HepG2 (cell line): Measurements from ENCODE around the gene AMZ2. TPM values are rescaled to one million over a fixed set of nuclear protein-coding genes. Genes with fewer than 3 reads are reported as not detected.

Experiments
- ARNTL ChIP-seq: sonication (generic); formaldehyde crosslinking; IDR thresholded peaks from 2 replicates; pipeline ENCODE4 v1.4.0; 2020; ENCODE audit warnings: mild to moderate bottlenecking, missing genetic modification reagents
- E2F5 ChIP-seq: sonication (generic); formaldehyde crosslinking; conservative IDR thresholded peaks from 2 replicates; pipeline ENCODE4 v1.4.0; 2020; ENCODE audit warnings: missing genetic modification reagents
- EED ChIP-seq: sonication (generic); formaldehyde crosslinking; IDR thresholded peaks from 2 replicates; pipeline ENCODE4 v1.5.0; 2020; ENCODE audit warnings: mild to moderate bottlenecking, missing genetic modification reagents
- HMGXB4 ChIP-seq, 2 experiments: sonication (generic) in 1 of 2; formaldehyde crosslinking in 1 of 2; IDR thresholded peaks; 2 replicates each; pipeline versions ENCODE4 v1.4.0 to v1.6.1; 2018 to 2020; ENCODE audit warnings: missing genetic modification reagents in 2 of 2, borderline replicate concordance in 1 of 2, low read depth in 1 of 2, mild to moderate bottlenecking in 1 of 2, missing biosample characterization in 1 of 2
- MEIS1 ChIP-seq: sonication (generic); formaldehyde crosslinking; IDR thresholded peaks from 2 replicates; pipeline ENCODE4 v1.9.0; 2021; ENCODE audit warnings: mild to moderate bottlenecking, missing genetic modification reagents, moderate library complexity, borderline replicate concordance
- MNT ChIP-seq: fragments of 450-650 bp; IDR thresholded peaks from 2 replicates; pipeline ENCODE4 v1.6.1; 2016
- MYNN ChIP-seq: sonication (generic); formaldehyde crosslinking; IDR thresholded peaks from 2 replicates; pipeline ENCODE4 v1.4.0; 2020; ENCODE audit warnings: mild to moderate bottlenecking, low read depth, missing genetic modification reagents
- NR2F2 ChIP-seq: IDR thresholded peaks from 2 replicates; pipeline ENCODE4 v1.6.1; 2012; ENCODE audit warnings: low read depth, inconsistent platforms, borderline replicate concordance
- SNAPC2 ChIP-seq: sonication (generic); formaldehyde crosslinking; IDR thresholded peaks from 2 replicates; pipeline ENCODE4 v1.8.1; 2022; ENCODE audit warnings: mild to moderate bottlenecking, missing genetic modification reagents
- SP4 ChIP-seq: sonication (generic); formaldehyde crosslinking; IDR thresholded peaks from 2 replicates; pipeline ENCODE4 v1.8.1; 2023; ENCODE audit warnings: mild to moderate bottlenecking, missing genetic modification reagents
- TEAD3 ChIP-seq: optimal IDR thresholded peaks from 2 replicates; pipeline ENCODE3; 2016; ENCODE audit warnings: borderline replicate concordance
- YY1 ChIP-seq: IDR thresholded peaks from 2 replicates; pipeline ENCODE4 v1.6.1; 2011; ENCODE audit warnings: low read length, low read depth, moderate library complexity, mild to moderate bottlenecking; ENCODE audit not compliant: insufficient read depth, insufficient replicate concordance
- ZNF121 ChIP-seq: sonication (generic); formaldehyde crosslinking; IDR thresholded peaks from 2 replicates; pipeline ENCODE4 v1.5.0; 2020; ENCODE audit warnings: mild to moderate bottlenecking, missing genetic modification reagents
- ZNF224 ChIP-seq: sonication (generic); formaldehyde crosslinking; IDR thresholded peaks from 2 replicates; pipeline ENCODE4 v1.5.0; 2020; ENCODE audit warnings: mild to moderate bottlenecking, missing genetic modification reagents
- ZNF256 ChIP-seq: sonication (generic); formaldehyde crosslinking; conservative IDR thresholded peaks from 2 replicates; pipeline ENCODE4 v1.4.0; 2020; ENCODE audit warnings: missing genetic modification reagents
- ZNF263 ChIP-seq: sonication (generic); formaldehyde crosslinking; IDR thresholded peaks from 2 replicates; pipeline ENCODE4 v1.4.0; 2020; ENCODE audit warnings: missing genetic modification reagents
- ZNF274 ChIP-seq: sonication (generic); formaldehyde crosslinking; IDR thresholded peaks from 2 replicates; pipeline ENCODE4 v1.5.1; 2020; ENCODE audit warnings: mild to moderate bottlenecking, missing genetic modification reagents
- ZNF720 ChIP-seq: sonication (generic); formaldehyde crosslinking; IDR thresholded peaks from 2 replicates; pipeline ENCODE4 v1.4.0; 2020; ENCODE audit warnings: missing genetic modification reagents
- ZSCAN31 ChIP-seq: sonication (generic); formaldehyde crosslinking; IDR thresholded peaks from 2 replicates; pipeline ENCODE4 v1.5.0; 2020; ENCODE audit warnings: low read depth, mild to moderate bottlenecking, missing genetic modification reagents
- polyA plus RNA-seq, 8 experiments: library from polyadenylated mRNA; depleted of rRNA in 3 of 8; stranded (reverse) in 7 of 8; unstranded in 1 of 8; fragments of >200 nt; fragmentation: Illumina TruSeq in 4 of 8; extraction: Trizol in 4 of 8; gene quantifications; 2 replicates each; pipeline versions ENCODE4 v1.2.1 to v1.2.3, GENCODE V29; 2011 to 2016; ENCODE audit warnings: low read depth in 4 of 8, missing spikeins in 1 of 8, mixed read lengths in 1 of 8; ENCODE audit not compliant: insufficient read depth in 1 of 8
- total RNA-seq, 5 experiments: library from RNA; depleted of rRNA; stranded (reverse); fragments of >200 nt; fragmentation: Illumina TruSeq; extraction: Trizol; gene quantifications; 2 replicates each; pipeline ENCODE4 v1.2.3, GENCODE V29; 2016; ENCODE audit warnings: low read depth in 1 of 5
- TF ChIP-seq, protein P1 (sequence below): sonication (generic); formaldehyde crosslinking; IDR thresholded peaks from 2 replicates; pipeline ENCODE4 v1.4.0; 2020; ENCODE audit warnings: missing genetic modification reagents
- TF ChIP-seq, protein P2 (sequence below): sonication (generic); formaldehyde crosslinking; conservative IDR thresholded peaks from 2 replicates; pipeline ENCODE4 v1.4.0; 2020; ENCODE audit warnings: missing genetic modification reagents

AMZ2 gene
- total and polyA plus RNA-seq, 2 of the 13 experiments (the other 11 are each of a cell fraction or from before 2014, with no cell fraction given) = 86.9 to 90.2 TPM

- TF ChIP-seq NR2F2 = no peak
- TF ChIP-seq SNAPC2 = no peak
- TF ChIP-seq ZNF263 (CRISPR knock-in tag) = peak; percentile 35; the same call in 1 of the 2 replicates
- TF ChIP-seq EED (CRISPR knock-in tag) = no peak
- TF ChIP-seq ZNF224 (CRISPR knock-in tag) = no peak
- no peak for TF ChIP-seq ZNF274 (CRISPR knock-in tag)
- TF ChIP-seq, protein P1, sequence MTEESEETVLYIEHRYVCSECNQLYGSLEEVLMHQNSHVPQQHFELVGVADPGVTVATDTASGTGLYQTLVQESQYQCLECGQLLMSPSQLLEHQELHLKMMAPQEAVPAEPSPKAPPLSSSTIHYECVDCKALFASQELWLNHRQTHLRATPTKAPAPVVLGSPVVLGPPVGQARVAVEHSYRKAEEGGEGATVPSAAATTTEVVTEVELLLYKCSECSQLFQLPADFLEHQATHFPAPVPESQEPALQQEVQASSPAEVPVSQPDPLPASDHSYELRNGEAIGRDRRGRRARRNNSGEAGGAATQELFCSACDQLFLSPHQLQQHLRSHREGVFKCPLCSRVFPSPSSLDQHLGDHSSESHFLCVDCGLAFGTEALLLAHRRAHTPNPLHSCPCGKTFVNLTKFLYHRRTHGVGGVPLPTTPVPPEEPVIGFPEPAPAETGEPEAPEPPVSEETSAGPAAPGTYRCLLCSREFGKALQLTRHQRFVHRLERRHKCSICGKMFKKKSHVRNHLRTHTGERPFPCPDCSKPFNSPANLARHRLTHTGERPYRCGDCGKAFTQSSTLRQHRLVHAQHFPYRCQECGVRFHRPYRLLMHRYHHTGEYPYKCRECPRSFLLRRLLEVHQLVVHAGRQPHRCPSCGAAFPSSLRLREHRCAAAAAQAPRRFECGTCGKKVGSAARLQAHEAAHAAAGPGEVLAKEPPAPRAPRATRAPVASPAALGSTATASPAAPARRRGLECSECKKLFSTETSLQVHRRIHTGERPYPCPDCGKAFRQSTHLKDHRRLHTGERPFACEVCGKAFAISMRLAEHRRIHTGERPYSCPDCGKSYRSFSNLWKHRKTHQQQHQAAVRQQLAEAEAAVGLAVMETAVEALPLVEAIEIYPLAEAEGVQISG = peak; percentile 60
- TF ChIP-seq SP4 (CRISPR knock-in tag) = no peak; the same call in 1 of the 2 replicates
- TF ChIP-seq MNT = no peak
- no peak for TF ChIP-seq TEAD3 (CRISPR knock-in tag)
- no peak for TF ChIP-seq YY1
- TF ChIP-seq ZNF720 (CRISPR knock-in tag) = no peak
- TF ChIP-seq, protein P2, sequence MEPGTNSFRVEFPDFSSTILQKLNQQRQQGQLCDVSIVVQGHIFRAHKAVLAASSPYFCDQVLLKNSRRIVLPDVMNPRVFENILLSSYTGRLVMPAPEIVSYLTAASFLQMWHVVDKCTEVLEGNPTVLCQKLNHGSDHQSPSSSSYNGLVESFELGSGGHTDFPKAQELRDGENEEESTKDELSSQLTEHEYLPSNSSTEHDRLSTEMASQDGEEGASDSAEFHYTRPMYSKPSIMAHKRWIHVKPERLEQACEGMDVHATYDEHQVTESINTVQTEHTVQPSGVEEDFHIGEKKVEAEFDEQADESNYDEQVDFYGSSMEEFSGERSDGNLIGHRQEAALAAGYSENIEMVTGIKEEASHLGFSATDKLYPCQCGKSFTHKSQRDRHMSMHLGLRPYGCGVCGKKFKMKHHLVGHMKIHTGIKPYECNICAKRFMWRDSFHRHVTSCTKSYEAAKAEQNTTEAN (CRISPR knock-in tag) = peak; percentile 94
- no peak; the same call in 1 of the 2 replicates for TF ChIP-seq E2F5
- TF ChIP-seq ZNF256 (CRISPR knock-in tag) = no peak
- TF ChIP-seq MYNN (CRISPR knock-in tag) = no peak
- peak; percentile 10; the same call in 1 of the 2 replicates for TF ChIP-seq ZNF121 (CRISPR knock-in tag)
- TF ChIP-seq MEIS1 (CRISPR knock-in tag) = no peak
- no peak; a peak in 1 of 4 replicates for TF ChIP-seq HMGXB4 (CRISPR knock-in tag; IDR thresholded peaks at IDR 0.05; ENCODE audit: borderline replicate concordance in 1 of 2, low read depth in 1 of 2)
- TF ChIP-seq ZSCAN31 (CRISPR knock-in tag) = no peak; the same call in 1 of the 2 replicates
- TF ChIP-seq ARNTL (CRISPR knock-in tag) = no peak
Observed at GRCh38 chr17:68290955-68291835, 43.4 kb downstream of the AMZ2 start, which contains the start of the genes ARSG and SLC16A6 (continued).
